Inflammatory macrophage treated with lipopolysaccharide for 4 hours (primary cell): ENCODE data around the gene SFMBT2.

Experiments
- DNase-seq: peaks from one replicate; pipeline ENCODE4 v3.0.0-alpha.2; 2020

Gene SFMBT2

GRCh38 chr10:7293378-7293920 lies 117.4 kb downstream of the SFMBT2 start:
- no peak for DNase-seq

- no peak for DNase-seq
Measured at GRCh38 chr10:7291487-7292270, 119.2 kb downstream of the SFMBT2 start.

- no peak for DNase-seq
Measured at GRCh38 chr10:7288060-7288690, 122.7 kb downstream of the SFMBT2 start.

- DNase-seq, result no peak
Measured at GRCh38 chr10:7287377-7287776, 123.5 kb downstream of the SFMBT2 start.

- peak; percentile 41 for DNase-seq
Measured at GRCh38 chr10:7285522-7286322, 125.1 kb downstream of the SFMBT2 start.

GRCh38 chr10:7283246-7283645 lies 127.6 kb downstream of the SFMBT2 start:
- DNase-seq, result no peak

GRCh38 chr10:7282457-7282856 lies 128.4 kb downstream of the SFMBT2 start:
- DNase-seq, result no peak

GRCh38 chr10:7281429-7281828 lies 129.4 kb downstream of the SFMBT2 start:
- DNase-seq, result no peak

DNA sequence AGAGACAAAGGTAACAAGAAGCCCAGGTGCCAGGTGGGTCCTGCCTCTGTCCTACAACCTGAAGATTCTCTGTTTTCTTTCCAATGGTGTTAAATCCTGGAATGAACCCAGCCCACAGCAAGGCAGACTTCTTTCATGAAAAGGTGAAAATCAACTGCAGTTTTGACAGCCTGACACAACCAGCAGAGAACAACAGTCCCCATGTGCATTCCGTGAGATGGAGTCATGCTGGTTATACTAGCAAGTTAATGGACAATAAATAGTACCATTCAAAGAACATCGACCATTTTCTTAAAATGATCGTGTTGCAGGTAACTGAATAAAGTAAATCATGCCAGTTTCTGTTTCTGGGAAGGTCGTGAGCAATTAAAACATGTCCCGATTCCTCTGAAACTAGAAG lies 131.5 kb downstream of the SFMBT2 start:
- no peak for DNase-seq

DNA sequence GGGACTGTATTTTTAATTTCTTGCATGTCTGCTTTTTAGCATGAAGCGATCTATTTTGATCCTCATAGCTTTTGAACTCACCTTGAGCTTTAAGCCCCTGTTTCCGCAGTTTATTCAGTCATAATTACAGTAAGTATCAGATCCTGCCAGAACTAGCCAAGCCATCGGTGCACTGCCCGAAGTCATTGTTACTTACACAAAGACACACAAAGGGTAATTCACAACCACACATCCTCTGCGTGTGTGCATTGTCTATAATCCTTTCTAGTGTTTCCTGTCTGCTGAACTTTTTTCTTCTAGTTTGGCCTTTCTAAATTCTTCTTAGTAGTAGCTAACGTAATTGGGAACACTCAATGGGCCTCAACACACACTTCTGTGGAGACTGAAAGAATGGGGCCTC lies 133.0 kb downstream of the SFMBT2 start:
- no peak for DNase-seq

DNA sequence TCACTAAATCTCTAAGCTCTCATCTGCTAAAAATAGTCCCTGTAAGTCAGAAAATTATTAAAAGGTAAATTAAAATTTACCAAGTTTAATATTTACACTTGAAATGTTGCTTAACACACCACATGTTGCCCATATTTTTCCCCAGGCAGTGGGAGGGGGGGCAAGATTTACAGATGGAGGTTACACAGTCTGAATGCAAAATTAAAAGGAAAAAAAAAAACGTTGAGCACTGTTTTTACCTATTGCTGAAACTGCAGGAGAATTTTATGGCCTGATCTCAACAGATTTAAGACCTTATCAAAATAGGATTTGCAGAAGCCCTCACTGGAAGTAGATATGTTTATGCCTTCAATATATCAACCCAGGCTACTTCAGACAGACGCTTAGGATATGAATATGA lies 133.4 kb downstream of the SFMBT2 start:
- DNase-seq, result no peak

DNA sequence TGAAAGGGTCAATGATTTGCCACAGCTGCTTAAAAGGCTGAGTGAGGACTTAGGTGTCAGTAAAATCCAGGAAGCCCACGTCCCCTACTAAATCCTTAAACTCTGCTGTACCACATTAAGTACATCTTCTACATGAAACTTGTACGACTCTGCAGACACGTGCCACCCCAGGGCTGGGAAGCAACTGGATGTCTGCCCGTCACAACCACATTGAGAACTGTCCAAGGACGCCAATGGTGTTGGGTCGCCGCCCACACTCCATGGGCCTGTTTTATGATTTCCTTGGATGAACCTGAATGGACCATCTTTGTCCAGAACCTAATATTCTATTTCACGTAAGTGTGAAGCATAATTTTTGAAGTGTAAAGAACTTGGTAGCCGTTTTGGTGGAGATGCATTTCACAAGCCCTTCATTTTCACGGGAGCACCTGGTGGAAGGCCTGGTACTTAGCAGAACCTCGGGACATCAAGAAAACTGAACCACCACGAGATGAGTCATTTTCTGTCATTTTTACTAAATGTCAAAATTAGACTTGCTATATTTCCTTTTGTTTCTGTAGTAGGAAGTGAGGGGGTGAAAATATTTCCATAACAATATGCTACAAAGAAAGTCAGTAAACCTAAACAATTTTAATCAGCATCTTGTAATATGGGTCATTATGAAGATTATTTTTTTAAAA lies 134.9 kb downstream of the SFMBT2 start:
- DNase-seq, result no peak

- DNase-seq, result peak; percentile 28
Measured at GRCh38 chr10:7274293-7274692, 136.5 kb downstream of the SFMBT2 start.

DNA sequence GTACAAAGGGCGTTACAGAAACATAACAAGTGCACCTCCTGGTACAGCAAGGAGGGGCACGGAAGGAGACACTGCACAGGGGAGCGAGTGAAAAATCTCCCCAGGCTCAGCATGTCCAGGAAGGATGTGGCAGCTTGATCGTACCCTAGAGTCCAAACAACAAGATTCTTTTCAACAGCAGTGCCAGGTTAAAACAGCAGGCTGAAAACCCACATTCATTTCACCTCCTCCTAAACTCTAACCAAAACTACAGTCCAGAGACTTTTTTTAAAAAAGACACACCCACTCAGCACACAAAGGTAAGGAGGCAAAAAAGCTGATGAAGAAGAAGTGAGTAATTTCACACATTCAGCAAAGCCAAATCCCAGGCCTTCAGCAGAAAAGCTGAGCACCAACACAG lies 138.8 kb downstream of the SFMBT2 start:
- DNase-seq, result no peak

GRCh38 chr10:7269988-7270387 lies 140.8 kb downstream of the SFMBT2 start:
- DNase-seq, result no peak

DNA sequence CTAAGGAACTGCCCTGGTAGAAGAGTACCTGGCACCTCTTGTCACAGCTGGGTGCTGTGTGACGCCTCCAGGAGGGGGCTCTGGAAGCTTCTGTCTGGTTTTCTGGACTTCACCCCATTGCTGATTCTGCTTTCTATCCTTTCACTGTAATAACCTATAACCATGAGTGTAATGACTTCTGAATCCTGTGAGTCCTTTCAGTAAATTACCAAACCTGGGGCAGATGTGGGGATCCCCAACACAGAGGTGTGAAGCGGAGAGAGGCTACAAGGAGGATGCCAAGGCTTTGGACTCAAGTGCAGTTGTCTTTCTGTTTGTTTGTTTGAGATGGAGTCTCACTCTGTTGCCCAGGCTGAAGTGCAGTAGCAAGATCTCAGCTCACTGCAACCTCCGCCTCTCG lies 143.7 kb downstream of the SFMBT2 start:
- no peak for DNase-seq

DNA sequence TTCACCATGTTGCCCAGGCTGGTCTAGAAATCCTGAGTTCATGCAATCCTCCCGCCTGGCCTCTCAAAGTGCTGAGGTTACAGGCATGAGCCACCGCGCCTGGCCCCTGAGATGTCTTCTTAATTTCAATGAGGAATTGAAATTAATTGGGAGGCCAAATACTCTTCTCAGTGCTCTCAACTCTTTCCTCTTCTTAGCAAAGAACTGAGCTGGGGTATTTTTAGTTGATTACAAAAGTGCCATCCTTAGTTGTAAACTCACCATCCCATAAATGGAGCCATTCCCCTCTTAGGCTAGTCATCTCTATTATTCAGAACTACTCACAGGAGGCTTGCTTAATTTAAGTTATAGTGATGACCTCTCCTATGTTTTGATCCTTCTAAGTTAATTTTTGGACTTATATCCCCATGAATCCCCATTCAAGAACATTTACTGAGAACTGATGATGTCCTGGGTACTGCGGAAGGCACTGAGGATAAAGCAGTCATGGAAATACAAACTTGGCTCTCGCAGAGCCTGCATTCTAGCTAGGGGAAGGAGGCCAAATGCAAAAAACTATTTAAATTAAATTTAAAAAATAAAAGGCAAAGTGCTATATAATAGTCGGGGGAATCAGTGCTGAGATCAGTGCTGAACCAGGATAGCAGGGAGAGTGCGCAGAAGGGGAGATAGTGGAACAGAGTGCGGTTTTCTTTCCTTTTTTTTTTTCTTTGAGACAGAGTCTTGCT lies 145.3 kb downstream of the SFMBT2 start:
- DNase-seq, result peak; percentile 72

- no peak for DNase-seq
Measured at GRCh38 chr10:7264313-7264756, 146.5 kb downstream of the SFMBT2 start.

- DNase-seq, result no peak
Measured at GRCh38 chr10:7263616-7264015, 147.2 kb downstream of the SFMBT2 start.

DNA sequence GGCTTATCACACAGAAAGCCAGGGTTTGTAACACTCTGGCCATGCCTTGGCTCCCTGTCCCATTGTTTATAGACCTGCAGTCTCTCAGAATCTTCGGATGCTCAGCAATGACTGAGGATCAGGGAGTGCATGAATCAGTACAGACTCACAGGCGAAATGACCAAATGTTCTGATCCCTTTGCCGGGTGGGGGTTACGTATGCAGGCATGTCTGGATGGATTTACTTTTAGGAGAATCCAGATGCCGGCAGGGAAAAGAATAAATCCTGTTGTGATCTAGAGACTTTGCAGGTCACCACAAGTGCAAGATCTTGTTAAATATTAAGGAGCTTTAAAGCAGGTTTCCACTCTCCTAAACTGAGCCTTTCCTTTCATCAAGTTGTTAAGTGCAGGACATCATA lies 149.5 kb downstream of the SFMBT2 start:
- no peak for DNase-seq

- DNase-seq, result no peak
Measured at GRCh38 chr10:7260912-7261311, 149.9 kb downstream of the SFMBT2 start.

- peak; percentile 83 for DNase-seq
Measured at GRCh38 chr10:7260412-7260900, 150.4 kb downstream of the SFMBT2 start.
